Vagina (tissue), 2 donors: Measurements from ENCODE around the gene ADGRA1. TPM values are rescaled to one million over a fixed set of nuclear protein-coding genes. Genes with fewer than 3 reads are reported as not detected.

Experiments
- DNase-seq, 2 donors: peaks; one replicate each; pipeline ENCODE4 v3.0.0-alpha.2; 2017; ENCODE audit errors: extremely low spot score in 2 of 2
- H3K27ac ChIP-seq: fragments of 200-600 bp; sonication (generic); one replicate; pipeline ENCODE4 v1.5.1; 2019
- H3K27me3 ChIP-seq: fragments of 200-600 bp; sonication (generic); one replicate; pipeline ENCODE4 v1.5.1; 2019
- H3K36me3 ChIP-seq, 2 donors: fragments of 200-600 bp; sonication (generic); one replicate each; pipeline ENCODE4 v1.5.1; 2017 to 2019
- H3K4me1 ChIP-seq: fragments of 200-600 bp; sonication (generic); one replicate; pipeline ENCODE4 v1.5.1; 2019
- H3K4me3 ChIP-seq, 2 donors: fragments of 200-600 bp; sonication (generic); 1 replicate in 1 of 2; 2 replicates in 1 of 2; pipeline ENCODE4 v1.5.1; 2016 to 2019
- H3K9me3 ChIP-seq: fragments of 200-600 bp; sonication (generic); one replicate; pipeline ENCODE4 v1.5.1; 2019
- CTCF ChIP-seq, 3 experiments: fragments of 450-650 bp in 2 of 3; fragments of 200-600 bp in 1 of 3; sonication (generic) in 1 of 3; IDR thresholded peaks; one replicate each; pipeline ENCODE4 v1.5.1; 2017 to 2019; ENCODE audit warnings: antibody characterized with exemption in 3 of 3, mild to moderate bottlenecking in 2 of 3, moderate library complexity in 2 of 3
- POLR2A ChIP-seq, 2 donors: fragments of 450-650 bp; IDR thresholded peaks; one replicate each; pipeline ENCODE4 v1.6.1; 2017; ENCODE audit warnings: antibody characterized with exemption in 2 of 2, mild to moderate bottlenecking in 2 of 2, moderate library complexity in 2 of 2
- POLR2AphosphoS5 ChIP-seq, 2 donors: sonication (generic); formaldehyde crosslinking; IDR thresholded peaks; one replicate each; pipeline ENCODE4 v1.9.0; 2017; ENCODE audit warnings: antibody characterized with exemption in 2 of 2, mild to moderate bottlenecking in 2 of 2, low read depth in 1 of 2; ENCODE audit not compliant: insufficient read depth in 1 of 2
- intact Hi-C: fragments of 100-400 bp; cut with DNase I; formaldehyde crosslinking; loops from one replicate; pipeline ENCODE4 v1.15.1; 2023
- total RNA-seq: library from RNA; depleted of rRNA; stranded (reverse); fragments of >200 nt; gene quantifications from one replicate; pipeline ENCODE4 v1.2.3, GENCODE V29; 2016

ADGRA1 gene
- total RNA-seq, 1 donor from 2014 or later = 0.49 TPM

- no peak for TF ChIP-seq POLR2A (IDR thresholded peaks at IDR 0.05)
- no peak for TF ChIP-seq POLR2AphosphoS5 (IDR thresholded peaks at IDR 0.05; ENCODE audit: insufficient read depth in 1 of 2, low read depth in 1 of 2)
- TF ChIP-seq CTCF (IDR thresholded peaks at IDR 0.05) = no peak
- Histone ChIP-seq H3K36me3 (no peaks in the 10 kb centered on the region), H3K9me3 (no peaks in the 10 kb centered on the region), H3K4me3 (no peak overlapping the region), H3K4me1 (peaks cover 16% of the 10 kb centered on the region), H3K27ac (no peak overlapping the region), H3K27me3 (no peaks in the 10 kb centered on the region)
- no peak for DNase-seq
- intact Hi-C loops = no loop called here
These were observed 75.5 kb downstream of the ADGRA1 start for GRCh38 chr10:133162910-133163856.

DNA sequence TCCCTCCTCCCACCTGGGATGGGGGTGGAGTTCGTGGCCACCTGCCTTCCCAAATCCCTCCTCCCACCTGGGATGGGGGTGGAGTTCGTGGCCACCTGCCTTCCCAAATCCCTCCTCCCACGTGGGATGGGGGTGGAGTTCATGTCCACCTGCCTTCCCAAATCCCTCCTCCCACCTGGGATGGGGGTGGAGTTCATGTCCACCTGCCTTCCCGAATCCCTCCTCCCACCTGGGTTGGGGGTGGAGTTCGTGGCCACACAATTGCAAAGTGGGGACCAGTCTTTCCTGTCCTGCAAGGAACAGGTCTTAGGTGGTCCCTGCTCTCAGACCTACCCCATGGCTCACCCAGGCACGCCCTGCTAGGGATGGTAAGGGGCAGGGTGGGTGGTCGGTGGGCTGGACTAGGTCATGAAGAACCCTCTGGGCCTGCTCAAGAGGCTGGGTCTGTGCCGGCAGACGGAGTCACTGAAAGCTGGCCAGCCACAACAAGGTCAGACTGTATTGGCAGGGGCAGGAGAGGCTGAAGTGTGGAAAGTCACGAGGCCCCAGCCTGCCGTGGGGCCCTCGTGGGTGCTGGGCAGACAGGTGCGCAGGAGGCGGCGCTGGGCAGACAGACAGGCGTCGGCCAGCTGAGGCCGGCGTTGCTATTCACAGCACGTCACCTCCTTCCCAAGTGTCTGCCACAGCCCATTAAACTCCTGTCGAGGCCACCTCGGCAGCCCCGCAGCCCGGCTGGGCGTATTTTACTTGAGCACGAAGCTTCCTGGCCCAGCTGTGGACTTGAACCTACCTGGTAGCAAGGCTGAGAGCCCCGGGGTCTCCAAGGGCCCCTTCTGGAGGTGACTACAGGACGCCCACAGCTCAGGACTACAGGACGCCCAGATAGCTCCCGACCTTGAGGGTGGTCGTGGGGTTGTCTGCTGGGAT, 76.4 kb downstream of the ADGRA1 start:
- H3K4me1 ChIP-seq = peaks cover 16% of the 10 kb centered on the region
- no peaks in the 10 kb centered on the region for H3K9me3 ChIP-seq
- H3K27ac ChIP-seq = no peak overlapping the region
- intact Hi-C loops = no loop called here
- H3K36me3 ChIP-seq = no peaks in the 10 kb centered on the region
- no peak overlapping the region for H3K4me3 ChIP-seq
- no peak for DNase-seq
- TF ChIP-seq POLR2A (IDR thresholded peaks at IDR 0.05) = no peak
- TF ChIP-seq POLR2AphosphoS5 (IDR thresholded peaks at IDR 0.05; ENCODE audit: insufficient read depth in 1 of 2, low read depth in 1 of 2) = no peak
- no peak for TF ChIP-seq CTCF (IDR thresholded peaks at IDR 0.05)
- H3K27me3 ChIP-seq = no peaks in the 10 kb centered on the region

- intact Hi-C loops = no loop called here
- Histone ChIP-seq H3K9me3 (no peaks in the 10 kb centered on the region), H3K4me1 (peaks cover 16% of the 10 kb centered on the region), H3K27me3 (no peaks in the 10 kb centered on the region), H3K27ac (no peak overlapping the region), H3K36me3 (no peaks in the 10 kb centered on the region), H3K4me3 (no peak overlapping the region)
- TF ChIP-seq CTCF (IDR thresholded peaks at IDR 0.05) (no peak), POLR2AphosphoS5 (IDR thresholded peaks at IDR 0.05; ENCODE audit: insufficient read depth in 1 of 2, low read depth in 1 of 2) (no peak), POLR2A (IDR thresholded peaks at IDR 0.05) (no peak)
- no peak for DNase-seq
These were observed 77.3 kb downstream of the ADGRA1 start for GRCh38 chr10:133164816-133165555.

DNA sequence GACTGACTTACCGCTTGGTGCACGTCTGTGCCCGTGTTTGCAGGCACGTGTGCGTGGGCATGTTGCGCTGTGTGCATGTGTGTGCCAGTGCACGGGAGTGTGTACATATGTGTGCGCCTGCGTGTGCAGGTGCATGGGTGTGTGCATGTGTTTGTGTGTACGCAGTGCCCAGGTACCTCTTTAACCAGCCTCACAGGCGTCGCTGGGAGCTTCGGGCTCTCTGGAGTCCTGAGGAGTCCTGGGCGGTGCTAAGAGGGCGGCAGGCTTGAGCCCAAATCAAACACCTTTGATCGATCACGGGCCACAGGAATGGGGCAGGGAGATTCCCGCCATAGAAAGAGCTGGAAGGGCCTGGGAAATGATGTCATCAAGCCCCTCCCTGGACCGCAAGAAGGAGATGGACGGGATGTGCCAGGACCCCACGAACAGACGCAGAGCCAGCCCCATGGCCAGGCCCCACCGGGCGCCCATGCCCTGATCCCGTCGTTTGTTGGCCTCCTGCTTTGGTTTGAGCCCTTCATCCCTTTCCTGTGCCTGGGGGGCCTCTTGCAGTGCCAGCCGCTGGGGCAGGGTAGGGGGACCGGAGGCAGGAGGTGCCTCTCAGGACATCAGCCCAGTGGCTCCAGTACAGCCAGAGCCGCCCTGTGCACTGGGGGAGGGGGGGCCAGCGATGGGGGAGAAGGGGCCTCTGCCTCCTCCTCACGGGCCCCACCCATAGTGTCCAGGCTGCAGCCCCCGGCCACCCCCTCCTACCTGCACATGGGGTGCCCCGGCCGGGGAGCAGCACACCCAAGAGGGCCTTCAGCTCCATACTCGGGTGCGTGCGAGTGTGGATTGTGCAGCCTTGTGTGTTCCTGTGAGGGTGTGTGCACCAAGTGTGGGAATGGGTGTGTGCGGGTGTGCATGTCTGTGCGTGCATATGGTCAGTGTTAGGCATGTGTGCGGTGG, 78.1 kb downstream of the ADGRA1 start:
- Histone ChIP-seq H3K27ac (no peak overlapping the region), H3K27me3 (no peaks in the 10 kb centered on the region), H3K9me3 (no peaks in the 10 kb centered on the region), H3K4me3 (no peak overlapping the region), H3K36me3 (no peaks in the 10 kb centered on the region), H3K4me1 (peaks cover 11% of the 10 kb centered on the region)
- intact Hi-C loops = no loop called here
- TF ChIP-seq CTCF (IDR thresholded peaks at IDR 0.05) = no peak
- TF ChIP-seq POLR2A (IDR thresholded peaks at IDR 0.05) = no peak
- no peak for TF ChIP-seq POLR2AphosphoS5 (IDR thresholded peaks at IDR 0.05; ENCODE audit: insufficient read depth in 1 of 2, low read depth in 1 of 2)
- DNase-seq = no peak
